Gastrocnemius medialis (tissue), 4 donors: ENCODE measurements around the gene SELL. TPM values are rescaled to one million over a fixed set of nuclear protein-coding genes. Genes with fewer than 3 reads are reported as not detected.

Source experiments
- ATAC-seq, 2 donors: fragments of 150-250 bp; one replicate each; pipeline ENCODE4 v1.9.1; 2016
- DNase-seq, 2 donors: peaks; one replicate each; pipeline ENCODE4 v3.0.0-alpha.2; 2019
- H3K27ac ChIP-seq, 4 donors: fragments of 200-600 bp; sonication (generic); 1 replicate in 1 of 4; 2 replicates in 3 of 4; pipeline ENCODE4 v1.5.1; 2016 to 2018; ENCODE audit warnings: mild to moderate bottlenecking in 2 of 4, moderate library complexity in 1 of 4
- H3K27me3 ChIP-seq, 3 donors: fragments of 200-600 bp; sonication (generic) in 2 of 3; 1 replicate in 1 of 3; 2 replicates in 2 of 3; pipeline versions ENCODE4 v1.5.1 to v1.6.0; 2016 to 2019; ENCODE audit warnings: mild to moderate bottlenecking in 1 of 3, moderate library complexity in 1 of 3
- H3K36me3 ChIP-seq, 2 donors: fragments of 200-600 bp; sonication (generic) in 1 of 2; one replicate each; pipeline ENCODE4 v1.5.1; 2017 to 2018
- H3K4me1 ChIP-seq, 2 donors: fragments of 200-600 bp; sonication (generic) in 1 of 2; one replicate each; pipeline ENCODE4 v1.5.1; 2016 to 2017; ENCODE audit warnings: mild to moderate bottlenecking in 2 of 2
- H3K4me3 ChIP-seq, 4 donors: fragments of 200-600 bp; sonication (generic) in 3 of 4; 1 replicate in 1 of 4; 2 replicates in 3 of 4; pipeline ENCODE4 v1.5.1; 2016 to 2019; ENCODE audit warnings: mild to moderate bottlenecking in 2 of 4
- H3K9me3 ChIP-seq, 3 donors: fragments of 200-600 bp; sonication (generic) in 2 of 3; 1 replicate in 1 of 3; 2 replicates in 2 of 3; pipeline ENCODE4 v1.5.1; 2016 to 2019
- CTCF ChIP-seq, 5 experiments: fragments of 450-650 bp in 3 of 5; fragments of 200-600 bp in 2 of 5; sonication (generic) in 2 of 5; IDR thresholded peaks in 4 of 5; conservative IDR thresholded peaks in 1 of 5; 1 replicate in 4 of 5; 2 replicates in 1 of 5; pipeline ENCODE4 v1.5.1; 2016 to 2019; ENCODE audit warnings: antibody characterized with exemption in 5 of 5, mild to moderate bottlenecking in 3 of 5, moderate library complexity in 3 of 5
- POLR2A ChIP-seq, 2 donors: fragments of 450-650 bp; IDR thresholded peaks; one replicate each; pipeline ENCODE4 v1.6.1; 2017; ENCODE audit warnings: antibody characterized with exemption in 2 of 2, mild to moderate bottlenecking in 2 of 2, moderate library complexity in 2 of 2
- in situ Hi-C, 4 donors: fragments of 200-750 bp; cut with MboI; loops; one replicate each; pipeline versions ENCODE4 v1.15.0 to v1.8.0; 2017; ENCODE audit warnings: low sequenced_read_pairs in 4 of 4
- intact Hi-C: fragments of 100-400 bp; cut with DNase I; formaldehyde crosslinking; loops from one replicate; pipeline ENCODE4 v1.15.1; 2023; ENCODE audit warnings: low total_unique reads
- total RNA-seq, 4 donors: library from RNA; depleted of rRNA; stranded (reverse); fragments of >200 nt; gene quantifications; one replicate each; pipeline versions ENCODE4 v1.1.0 to v1.2.3, GENCODE V29; 2016

Gene SELL
- total RNA-seq: under 1 TPM in 3 of 4 donors, not detected in 1; 0.24 to 0.72 (median 0.55) TPM

GRCh38 chr1:169711469-169712308 is at the start of gene SELL:
Gene SELL, minus strand, starts transcription at chr1:169711620. Its CDS starts 122 bp downstream, at chr1:169711498.
- Histone ChIP-seq H3K9me3 (no peaks in the 10 kb centered on the region), H3K36me3 (no peaks in the 10 kb centered on the region), H3K27ac (no peak within 1 kb of the TSS), H3K4me3 (peak within 1 kb of the TSS in 3 of 4 donors; percentile 22 to 49 (median 30)), H3K4me1 (no peaks in the 10 kb centered on the region), H3K27me3 (no peaks in the 10 kb centered on the region)
- intact Hi-C loops (loop anchor here (5.0 kb wide), 2 partner anchors 109 to 159 kb away; no protein-coding TSS in a partner anchor), in situ Hi-C loops (no loop called here)
- TF ChIP-seq CTCF (IDR thresholded peaks at IDR 0.05 in 4 of 5, conservative IDR thresholded peaks at IDR 0.05 in 1 of 5) (peak; percentile 18 to 68 (median 64)), POLR2A (IDR thresholded peaks at IDR 0.05) (no peak)
- peak; percentile 21 to 23 for DNase-seq
- peak; percentile 70 to 83 for ATAC-seq

- Histone ChIP-seq H3K36me3 (no peaks in the 10 kb centered on the region), H3K9me3 (no peaks in the 10 kb centered on the region), H3K27me3 (no peaks in the 10 kb centered on the region), H3K4me3 (no peak overlapping the region), H3K27ac (no peak overlapping the region), H3K4me1 (peaks cover 0 to 5% of the 10 kb centered on the region in 2 donors)
- intact Hi-C loops: no loop called here
- TF ChIP-seq CTCF (IDR thresholded peaks at IDR 0.05 in 4 of 5, conservative IDR thresholded peaks at IDR 0.05 in 1 of 5): no peak
- no peak for TF ChIP-seq POLR2A (IDR thresholded peaks at IDR 0.05)
- in situ Hi-C loops: no loop called here
- DNase-seq (no peak), ATAC-seq (no peak)
Measured at GRCh38 chr1:169759038-169759437, 47.6 kb upstream of the SELL start.

- intact Hi-C loops (no loop called here), in situ Hi-C loops (no loop called here)
- H3K4me3 ChIP-seq: no peak overlapping the region
- ATAC-seq: no peak
- DNase-seq: no peak
- H3K27ac ChIP-seq: no peak overlapping the region
- H3K4me1 ChIP-seq: no peaks in the 10 kb centered on the region
- H3K36me3 ChIP-seq: no peaks in the 10 kb centered on the region
- TF ChIP-seq CTCF (IDR thresholded peaks at IDR 0.05 in 4 of 5, conservative IDR thresholded peaks at IDR 0.05 in 1 of 5) (no peak), POLR2A (IDR thresholded peaks at IDR 0.05) (no peak)
- no peaks in the 10 kb centered on the region for H3K27me3 ChIP-seq
- H3K9me3 ChIP-seq: no peaks in the 10 kb centered on the region
Measured at GRCh38 chr1:169753549-169753948, 42.1 kb upstream of the SELL start.

- intact Hi-C loops (no loop called here), in situ Hi-C loops (no loop called here)
- no peak for DNase-seq
- no peaks in the 10 kb centered on the region for H3K36me3 ChIP-seq
- no peak overlapping the region for H3K4me3 ChIP-seq
- ATAC-seq: no peak
- no peaks in the 10 kb centered on the region for H3K27me3 ChIP-seq
- H3K27ac ChIP-seq: no peak overlapping the region
- no peaks in the 10 kb centered on the region for H3K9me3 ChIP-seq
- H3K4me1 ChIP-seq: no peaks in the 10 kb centered on the region
- no peak for TF ChIP-seq CTCF (IDR thresholded peaks at IDR 0.05 in 4 of 5, conservative IDR thresholded peaks at IDR 0.05 in 1 of 5)
Measured at GRCh38 chr1:169750041-169750440, 38.6 kb upstream of the SELL start.
